Activated CD4-positive, CD25-positive, alpha-beta regulatory T cell treated with anti-CD3 and anti-CD28 coated beads, Interleukin-2, amount 50 U/mL, for 72 hours (primary cell): ENCODE data around the gene WDR17.
"Not testable (repeated sequence)": the region's sequence is repeated elsewhere in the genome, so short reads cannot be mapped to it uniquely, and the experiment has no call there.

Experiments used
- DNase-seq: peaks from one replicate; pipeline ENCODE4 v3.0.0; 2021

WDR17 gene

GRCh38 chr4:176195184-176195978 is 129.7 kb downstream of the WDR17 start, which contains the start of gene SPATA4:
SPATA4 (minus strand) TSS chr4:176195585; CDS start chr4:176195562, 23 bp downstream.
- peak; percentile 93 for DNase-seq

GRCh38 chr4:176198316-176198903 is 132.8 kb downstream of the WDR17 start:
- no peak for DNase-seq

DNA sequence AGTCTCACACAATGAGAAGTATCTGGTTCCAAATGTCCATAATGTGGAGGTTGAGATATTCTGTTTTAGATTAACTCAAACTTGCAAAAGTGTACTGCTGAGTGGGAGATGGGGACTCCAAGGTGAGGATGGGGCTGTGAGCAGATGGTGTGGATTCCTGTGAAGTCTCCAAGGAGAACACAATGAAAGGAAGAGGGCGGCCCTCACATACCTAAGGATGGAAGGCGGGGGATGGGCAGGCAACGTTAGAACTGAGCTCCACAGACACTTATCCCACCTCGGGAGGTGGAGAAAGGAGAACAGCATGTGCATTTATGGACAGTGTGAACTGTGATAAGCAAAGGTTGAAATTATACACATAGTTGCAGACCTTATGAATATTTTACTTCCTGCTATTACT is 139.7 kb downstream of the WDR17 start:
- DNase-seq = no peak

DNA sequence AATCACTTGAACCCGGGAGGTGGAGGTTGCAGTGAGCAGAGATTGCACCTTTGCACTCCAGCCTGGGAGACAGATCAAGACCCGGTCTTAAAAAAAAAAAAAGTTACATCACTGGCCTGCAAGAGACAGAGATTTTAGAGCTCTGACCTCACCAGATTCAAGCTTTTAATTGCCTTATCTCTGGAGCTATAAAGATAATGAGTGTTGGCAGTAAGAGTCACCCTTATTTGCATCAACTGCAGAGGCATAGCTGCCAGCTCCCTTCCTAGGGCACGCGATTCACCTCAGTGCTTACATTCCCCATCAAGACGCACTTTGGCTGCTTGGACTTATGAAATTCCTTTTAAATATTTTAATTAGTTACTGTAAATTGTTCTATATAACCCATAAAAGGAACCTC is 142.2 kb downstream of the WDR17 start:
- no peak for DNase-seq

- no peak for DNase-seq
These were observed 143.9 kb downstream of the WDR17 start for GRCh38 chr4:176209535-176209934.

DNA sequence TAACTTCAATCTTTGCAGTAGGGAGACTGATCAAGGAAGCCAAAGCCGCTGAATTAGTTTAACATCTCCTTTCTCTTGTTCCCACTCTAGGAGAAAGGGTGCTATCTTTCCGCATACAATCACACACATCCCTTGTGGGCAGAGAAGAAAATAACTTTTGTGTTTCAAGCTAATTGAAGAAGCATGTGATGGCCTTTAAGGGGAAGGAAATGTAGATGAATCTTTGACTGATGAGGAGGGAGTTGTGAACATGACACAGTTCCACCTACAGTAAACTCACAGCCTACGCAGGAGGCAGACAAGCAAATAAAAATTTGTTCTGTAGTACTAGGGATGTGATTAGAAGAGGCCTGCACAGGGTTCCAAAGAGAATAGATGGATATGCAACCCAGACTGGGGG is 144.5 kb downstream of the WDR17 start:
- no peak for DNase-seq

- no peak for DNase-seq
These were observed 145.1 kb downstream of the WDR17 start for GRCh38 chr4:176210579-176211296.

- DNase-seq = not testable (repeated sequence)
These were observed 146.7 kb downstream of the WDR17 start for GRCh38 chr4:176212351-176212750.

DNA sequence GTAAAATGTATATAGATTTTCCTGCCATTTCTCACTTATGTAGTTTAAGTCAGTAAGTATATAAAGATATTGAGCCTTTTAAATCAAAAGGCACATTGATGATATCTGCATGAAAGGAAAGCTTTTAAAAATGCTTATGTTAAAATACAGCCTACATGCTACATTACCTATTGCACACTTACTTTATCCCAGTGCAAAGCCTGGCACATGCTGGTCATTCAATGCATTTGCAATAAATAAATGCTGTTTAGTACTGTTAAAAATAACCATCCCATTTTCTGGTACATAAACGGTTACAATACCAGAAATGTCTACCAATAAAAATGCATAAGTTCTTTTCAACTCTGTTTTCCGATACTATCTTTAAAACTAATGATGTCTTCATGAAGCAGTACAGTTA is 151.9 kb downstream of the WDR17 start:
- DNase-seq = no peak

DNA sequence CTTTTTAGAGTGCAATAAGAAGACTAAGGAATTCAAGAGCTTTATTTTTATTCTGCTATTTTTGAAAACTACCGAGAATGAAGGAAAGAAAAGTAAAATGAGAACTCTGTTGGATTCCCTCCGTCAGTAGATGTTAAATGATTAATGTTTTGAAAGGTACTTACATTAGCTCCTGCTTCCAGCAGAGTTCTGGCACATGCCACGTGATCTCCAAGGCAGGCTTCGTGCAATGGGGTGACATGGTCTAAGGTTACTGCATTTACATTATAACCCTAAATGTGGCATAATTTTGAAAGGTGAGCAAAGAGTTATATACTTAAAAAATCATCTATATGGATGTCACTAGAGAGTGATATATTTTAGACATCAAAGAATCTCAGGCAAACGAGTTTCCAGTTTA is 156.5 kb downstream of the WDR17 start:
- no peak for DNase-seq

DNA sequence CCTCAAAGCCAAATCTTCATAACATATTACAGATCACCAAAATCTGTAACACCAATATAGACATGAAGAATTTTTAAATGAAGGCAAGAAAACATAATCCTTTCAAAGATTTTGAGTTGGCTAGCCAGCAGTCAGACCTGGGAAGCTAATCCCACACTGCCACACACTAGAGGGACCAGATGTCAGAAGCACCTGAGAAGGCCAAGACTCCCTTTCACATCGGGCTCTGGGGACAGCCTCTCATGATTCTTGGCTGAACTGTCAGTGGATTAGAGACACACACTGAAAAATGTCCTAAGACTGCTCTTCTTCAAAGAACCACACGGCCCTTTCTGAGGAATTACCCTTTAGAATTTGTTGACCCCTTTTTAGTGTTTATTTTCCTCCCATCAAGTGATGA is 157.9 kb downstream of the WDR17 start:
- no peak for DNase-seq

- DNase-seq = no peak
These were observed 161.1 kb downstream of the WDR17 start for GRCh38 chr4:176226736-176227135.

DNA sequence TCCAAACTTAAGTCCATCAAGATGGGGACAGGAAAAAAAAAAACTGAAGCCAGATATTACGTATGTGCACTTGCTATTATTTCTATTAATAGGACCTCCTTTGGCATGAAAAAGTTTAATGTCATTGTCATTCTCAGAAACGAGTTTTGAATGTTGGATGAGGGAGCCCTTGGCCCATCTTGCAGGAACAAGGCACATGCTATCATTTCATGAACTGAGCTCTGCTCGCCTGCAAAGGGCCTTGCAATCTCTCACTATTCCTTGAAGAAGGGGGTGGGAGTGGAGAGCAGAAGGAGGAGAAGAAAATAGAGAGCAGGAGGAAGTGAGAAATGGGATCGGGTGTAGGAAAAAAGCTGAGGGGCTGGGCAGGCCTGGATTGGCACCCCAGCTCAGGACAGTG is 164.0 kb downstream of the WDR17 start:
- no peak for DNase-seq
